ENCODE data around the gene HPSE2. TPM values are rescaled to one million over a fixed set of nuclear protein-coding genes. Genes with fewer than 3 reads are reported as not detected.

Gene HPSE2
- total and polyA plus RNA-seq, 7 donors, result under 0.01 to 11.8 (median 4.8) TPM

DNA sequence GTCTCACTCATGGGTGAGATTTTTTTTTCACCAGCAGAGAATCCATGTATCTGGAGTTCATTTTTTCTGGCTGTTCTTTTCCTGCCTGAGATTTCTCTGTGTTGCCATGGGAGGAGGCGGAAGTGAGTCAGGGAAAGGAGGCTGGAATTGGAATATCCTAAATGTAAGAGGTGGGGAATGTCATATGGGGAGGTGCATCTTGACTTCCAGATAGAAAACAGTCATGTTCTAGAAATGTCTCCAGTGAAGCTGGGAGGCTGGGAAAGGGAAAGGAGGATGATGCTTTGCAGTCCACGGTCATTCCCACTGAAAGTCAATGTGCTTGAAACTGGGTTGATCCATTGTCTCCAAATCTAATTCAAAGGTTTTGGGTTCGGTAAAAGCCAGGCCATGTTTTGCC, 749.2 kb downstream of the HPSE2 start:
- H3K27ac ChIP-seq, result no peak overlapping the region
- H3K36me3 ChIP-seq, result no peaks in the 10 kb centered on the region
- no peaks in the 10 kb centered on the region for H3K9me3 ChIP-seq
- DNase-seq, result no peak
- H3K4me3 ChIP-seq, result no peak overlapping the region
- intact Hi-C loops (cut with DNase I), result no loop called here
- H3K27me3 ChIP-seq, result no peaks in the 10 kb centered on the region
- 92 to 96% methylated on average over 3 of the region's 3 CpGs for WGBS, 2 donors
- H3K4me1 ChIP-seq, result peaks cover 0 to 6% (median 2%) of the 10 kb centered on the region in 4 donors
- TF ChIP-seq POLR2AphosphoS5 (IDR thresholded peaks at IDR 0.05) (no peak), POLR2A (IDR thresholded peaks at IDR 0.05) (no peak), EP300 (IDR thresholded peaks at IDR 0.05) (no peak)
- TF ChIP-seq, protein P1, sequence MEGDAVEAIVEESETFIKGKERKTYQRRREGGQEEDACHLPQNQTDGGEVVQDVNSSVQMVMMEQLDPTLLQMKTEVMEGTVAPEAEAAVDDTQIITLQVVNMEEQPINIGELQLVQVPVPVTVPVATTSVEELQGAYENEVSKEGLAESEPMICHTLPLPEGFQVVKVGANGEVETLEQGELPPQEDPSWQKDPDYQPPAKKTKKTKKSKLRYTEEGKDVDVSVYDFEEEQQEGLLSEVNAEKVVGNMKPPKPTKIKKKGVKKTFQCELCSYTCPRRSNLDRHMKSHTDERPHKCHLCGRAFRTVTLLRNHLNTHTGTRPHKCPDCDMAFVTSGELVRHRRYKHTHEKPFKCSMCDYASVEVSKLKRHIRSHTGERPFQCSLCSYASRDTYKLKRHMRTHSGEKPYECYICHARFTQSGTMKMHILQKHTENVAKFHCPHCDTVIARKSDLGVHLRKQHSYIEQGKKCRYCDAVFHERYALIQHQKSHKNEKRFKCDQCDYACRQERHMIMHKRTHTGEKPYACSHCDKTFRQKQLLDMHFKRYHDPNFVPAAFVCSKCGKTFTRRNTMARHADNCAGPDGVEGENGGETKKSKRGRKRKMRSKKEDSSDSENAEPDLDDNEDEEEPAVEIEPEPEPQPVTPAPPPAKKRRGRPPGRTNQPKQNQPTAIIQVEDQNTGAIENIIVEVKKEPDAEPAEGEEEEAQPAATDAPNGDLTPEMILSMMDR (IDR thresholded peaks at IDR 0.05), result no peak

DNA sequence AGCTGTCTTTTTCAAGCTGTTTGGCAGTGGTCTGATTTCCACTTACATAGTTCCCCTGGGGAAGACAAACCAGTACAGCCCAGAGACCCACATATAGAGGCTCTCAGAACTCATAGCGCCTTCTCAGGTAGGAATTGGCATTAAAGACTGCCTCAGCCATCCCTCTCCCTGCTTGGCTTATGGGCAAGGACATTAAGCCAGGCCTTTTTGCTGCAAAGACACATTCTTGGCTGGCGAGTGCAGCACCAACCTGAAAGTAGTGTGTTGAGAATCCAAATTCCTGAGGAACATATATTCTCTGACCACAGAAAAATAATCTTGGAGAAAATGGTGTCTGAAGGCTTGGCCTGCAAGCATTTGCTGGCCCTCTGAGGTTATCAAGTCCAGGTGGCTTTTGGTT, 749.7 kb downstream of the HPSE2 start:
- peaks cover 0 to 6% (median 2%) of the 10 kb centered on the region in 4 donors for H3K4me1 ChIP-seq
- H3K9me3 ChIP-seq, result no peaks in the 10 kb centered on the region
- no peak overlapping the region for H3K27ac ChIP-seq
- H3K27me3 ChIP-seq, result no peaks in the 10 kb centered on the region
- no peaks in the 10 kb centered on the region for H3K36me3 ChIP-seq
- WGBS, 2 donors, result 83 to 90% methylated on average over 2 of the region's 2 CpGs
- intact Hi-C loops (cut with DNase I), result no loop called here
- no peak for DNase-seq
- TF ChIP-seq POLR2A (IDR thresholded peaks at IDR 0.05) (no peak), POLR2AphosphoS5 (IDR thresholded peaks at IDR 0.05) (no peak), EP300 (IDR thresholded peaks at IDR 0.05) (no peak)
- TF ChIP-seq, protein P1 (IDR thresholded peaks at IDR 0.05), result no peak
- no peak overlapping the region for H3K4me3 ChIP-seq

DNA sequence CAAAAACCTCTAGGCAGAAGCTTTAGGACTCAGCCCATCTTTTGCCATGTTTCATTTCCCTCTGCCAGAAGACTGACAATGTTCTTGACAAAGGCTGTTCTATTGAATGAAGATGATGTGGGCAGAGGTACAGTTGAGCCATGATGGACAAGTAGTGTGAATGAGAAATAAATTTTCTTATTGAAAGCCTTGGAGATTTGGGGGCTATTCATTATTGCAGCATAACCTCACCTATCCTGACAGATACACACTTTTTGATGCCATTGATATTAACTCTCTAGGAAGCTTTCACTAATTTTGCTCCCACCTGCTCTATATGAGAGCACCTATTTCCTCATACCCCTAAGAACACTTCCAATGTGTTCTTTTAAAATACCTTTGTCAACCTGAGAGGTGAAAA, 752.0 kb downstream of the HPSE2 start:
- DNase-seq, result no peak
- intact Hi-C loops (cut with DNase I), result no loop called here
- H3K4me3 ChIP-seq, result no peak overlapping the region
- TF ChIP-seq, protein P1 (IDR thresholded peaks at IDR 0.05), result no peak
- TF ChIP-seq EP300 (IDR thresholded peaks at IDR 0.05) (no peak), POLR2A (IDR thresholded peaks at IDR 0.05) (no peak), POLR2AphosphoS5 (IDR thresholded peaks at IDR 0.05) (no peak)
- H3K4me1 ChIP-seq, result peaks cover 0 to 6% (median 2%) of the 10 kb centered on the region in 4 donors
- no peaks in the 10 kb centered on the region for H3K9me3 ChIP-seq
- H3K27ac ChIP-seq, result no peak overlapping the region
- H3K27me3 ChIP-seq, result no peaks in the 10 kb centered on the region
- no peaks in the 10 kb centered on the region for H3K36me3 ChIP-seq

DNA sequence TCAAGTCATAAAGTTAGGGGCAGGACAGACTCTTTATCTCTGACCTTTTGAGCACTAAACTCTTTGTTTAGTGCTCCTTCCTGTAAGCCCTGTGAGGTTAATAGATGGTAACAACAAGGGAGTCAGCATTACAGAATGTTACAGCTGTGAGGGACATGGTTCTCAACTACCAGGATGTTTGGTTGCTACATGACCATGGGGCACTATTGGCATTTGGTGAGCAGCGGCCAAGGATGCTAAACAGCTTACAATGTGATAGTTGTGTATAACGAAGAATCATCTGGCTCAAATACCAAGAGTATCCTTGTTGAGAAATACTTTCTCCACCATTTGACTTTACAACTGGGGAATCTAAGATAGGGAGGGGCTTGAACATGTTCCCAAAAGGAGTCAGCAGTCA, 753.6 kb downstream of the HPSE2 start:
- WGBS, 2 donors, result 90% methylated on average over 2 of the region's 2 CpGs
- Histone ChIP-seq H3K4me3 (no peak overlapping the region), H3K27ac (no peak overlapping the region), H3K27me3 (no peaks in the 10 kb centered on the region), H3K36me3 (no peaks in the 10 kb centered on the region), H3K9me3 (no peaks in the 10 kb centered on the region), H3K4me1 (peaks cover 0 to 6% (median 2%) of the 10 kb centered on the region in 4 donors)
- TF ChIP-seq EP300 (IDR thresholded peaks at IDR 0.05) (no peak), POLR2A (IDR thresholded peaks at IDR 0.05) (no peak), POLR2AphosphoS5 (IDR thresholded peaks at IDR 0.05) (no peak)
- TF ChIP-seq, protein P1 (IDR thresholded peaks at IDR 0.05), result no peak
- no peak for DNase-seq
- intact Hi-C loops (cut with DNase I), result no loop called here

DNA sequence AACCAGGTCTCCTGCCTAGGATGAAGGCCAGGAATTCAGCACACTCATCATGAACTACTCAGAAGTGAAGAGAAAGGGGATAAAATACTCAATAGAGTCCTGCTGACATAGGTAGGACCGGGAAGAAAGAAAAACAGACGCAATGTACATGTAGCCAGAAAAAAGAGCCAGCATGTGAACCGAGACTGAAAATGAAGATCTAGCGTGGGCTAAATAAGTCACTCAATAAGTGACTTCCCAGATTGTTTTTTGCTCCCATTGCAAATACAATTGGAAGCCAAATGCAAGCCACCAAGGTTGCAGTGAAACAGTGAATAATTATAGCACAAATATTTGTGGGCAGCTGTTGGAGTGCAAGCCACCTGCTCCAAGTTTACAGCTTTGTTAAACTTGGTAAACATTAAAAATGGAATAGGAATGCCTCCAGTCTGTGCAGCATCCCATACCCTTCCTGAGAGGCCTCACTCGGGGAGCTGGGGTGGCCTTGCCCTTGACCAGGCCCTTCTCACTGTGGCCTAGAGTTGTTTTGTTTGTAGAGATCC, 754.2 kb downstream of the HPSE2 start:
- DNase-seq, result no peak
- no peak overlapping the region for H3K4me3 ChIP-seq
- H3K27ac ChIP-seq, result no peak overlapping the region
- no peaks in the 10 kb centered on the region for H3K9me3 ChIP-seq
- H3K36me3 ChIP-seq, result no peaks in the 10 kb centered on the region
- H3K27me3 ChIP-seq, result no peaks in the 10 kb centered on the region
- intact Hi-C loops (cut with DNase I), result no loop called here
- 59 to 77% methylated on average over 5 of the region's 5 CpGs for WGBS, 2 donors
- H3K4me1 ChIP-seq, result peaks cover 0 to 6% (median 2%) of the 10 kb centered on the region in 4 donors
- TF ChIP-seq EP300 (IDR thresholded peaks at IDR 0.05) (no peak), POLR2AphosphoS5 (IDR thresholded peaks at IDR 0.05) (no peak), POLR2A (IDR thresholded peaks at IDR 0.05) (no peak)
- TF ChIP-seq, protein P1 (IDR thresholded peaks at IDR 0.05), result no peak

Measured in sigmoid colon (tissue), 7 donors.